ENCODE measurements around the gene FAM124B.
A peak's percentile ranks its signal among the peaks of the same experiment; 100 is the strongest.

Gene FAM124B

GRCh38 chr2:224401641-224402342, at the start of gene FAM124B:
Gene FAM124B, minus strand, starts transcription at chr2:224402107. Its CDS starts 339 bp downstream, at chr2:224401768.
- peaks cover 4% of the 10 kb centered on the region for H3K36me3 Mint-ChIP-seq
- peaks cover 11% of the 10 kb centered on the region for H3K27me3 Mint-ChIP-seq
- H3K9me3 Mint-ChIP-seq (ENCODE audit: low read depth), result no peaks in the 10 kb centered on the region
- peaks cover 11% of the 10 kb centered on the region for H3K4me1 Mint-ChIP-seq (ENCODE audit: low read depth)
- H3K27ac Mint-ChIP-seq, result no peak within 1 kb of the TSS
- H3K4me3 Mint-ChIP-seq, result peak within 1 kb of the TSS; percentile 71

- no peaks in the 10 kb centered on the region for H3K4me1 Mint-ChIP-seq (ENCODE audit: low read depth)
- H3K4me3 Mint-ChIP-seq, result no peak overlapping the region
- H3K27me3 Mint-ChIP-seq, result peaks cover 5% of the 10 kb centered on the region
- no peaks in the 10 kb centered on the region for H3K36me3 Mint-ChIP-seq
- peaks cover 3% of the 10 kb centered on the region for H3K9me3 Mint-ChIP-seq (ENCODE audit: low read depth)
- H3K27ac Mint-ChIP-seq, result no peak overlapping the region
These were observed 47.6 kb upstream of the FAM124B start for GRCh38 chr2:224449212-224450147.

- Mint-ChIP-seq H3K9me3 (ENCODE audit: low read depth) (no peaks in the 10 kb centered on the region), H3K4me3 (no peak overlapping the region), H3K36me3 (no peaks in the 10 kb centered on the region), H3K27ac (no peak overlapping the region), H3K4me1 (ENCODE audit: low read depth) (no peaks in the 10 kb centered on the region), H3K27me3 (peaks cover 15% of the 10 kb centered on the region)
These were observed 46.3 kb upstream of the FAM124B start for GRCh38 chr2:224448236-224448635.

- Mint-ChIP-seq H3K4me3 (no peak overlapping the region), H3K27ac (no peak overlapping the region), H3K36me3 (no peaks in the 10 kb centered on the region), H3K4me1 (ENCODE audit: low read depth) (peaks cover 8% of the 10 kb centered on the region), H3K9me3 (ENCODE audit: low read depth) (no peaks in the 10 kb centered on the region), H3K27me3 (peaks cover 33% of the 10 kb centered on the region)
These were observed 42.9 kb upstream of the FAM124B start for GRCh38 chr2:224444783-224445182.

GRCh38 chr2:224444021-224444420, 42.1 kb upstream of the FAM124B start:
- Mint-ChIP-seq H3K27me3 (peaks cover 34% of the 10 kb centered on the region), H3K4me3 (peak overlapping the region; percentile 31), H3K27ac (no peak overlapping the region), H3K9me3 (ENCODE audit: low read depth) (no peaks in the 10 kb centered on the region), H3K36me3 (no peaks in the 10 kb centered on the region), H3K4me1 (ENCODE audit: low read depth) (peaks cover 8% of the 10 kb centered on the region)

GRCh38 chr2:224442071-224442967, 40.4 kb upstream of the FAM124B start:
- Mint-ChIP-seq H3K27me3 (peaks cover 38% of the 10 kb centered on the region), H3K4me3 (peak overlapping the region; percentile 82), H3K36me3 (no peaks in the 10 kb centered on the region), H3K9me3 (ENCODE audit: low read depth) (no peaks in the 10 kb centered on the region), H3K4me1 (ENCODE audit: low read depth) (peaks cover 8% of the 10 kb centered on the region), H3K27ac (no peak overlapping the region)

- Mint-ChIP-seq H3K9me3 (ENCODE audit: low read depth) (no peaks in the 10 kb centered on the region), H3K4me3 (peak overlapping the region; percentile 82), H3K27ac (no peak overlapping the region), H3K27me3 (peaks cover 38% of the 10 kb centered on the region), H3K36me3 (no peaks in the 10 kb centered on the region), H3K4me1 (ENCODE audit: low read depth) (peaks cover 8% of the 10 kb centered on the region)
These were observed 39.1 kb upstream of the FAM124B start for GRCh38 chr2:224440988-224441387.

- Mint-ChIP-seq H3K27ac (no peak overlapping the region), H3K4me1 (ENCODE audit: low read depth) (peaks cover 8% of the 10 kb centered on the region), H3K9me3 (ENCODE audit: low read depth) (no peaks in the 10 kb centered on the region), H3K4me3 (no peak overlapping the region), H3K27me3 (peaks cover 29% of the 10 kb centered on the region), H3K36me3 (no peaks in the 10 kb centered on the region)
These were observed 36.8 kb upstream of the FAM124B start for GRCh38 chr2:224438726-224439125.

GRCh38 chr2:224436634-224437033, 34.7 kb upstream of the FAM124B start:
- Mint-ChIP-seq H3K27ac (no peak overlapping the region), H3K27me3 (peaks cover 20% of the 10 kb centered on the region), H3K9me3 (ENCODE audit: low read depth) (no peaks in the 10 kb centered on the region), H3K36me3 (no peaks in the 10 kb centered on the region), H3K4me1 (ENCODE audit: low read depth) (peaks cover 2% of the 10 kb centered on the region), H3K4me3 (no peak overlapping the region)

- no peaks in the 10 kb centered on the region for H3K4me1 Mint-ChIP-seq (ENCODE audit: low read depth)
- peaks cover 5% of the 10 kb centered on the region for H3K27me3 Mint-ChIP-seq
- H3K27ac Mint-ChIP-seq, result no peak overlapping the region
- H3K4me3 Mint-ChIP-seq, result no peak overlapping the region
- H3K9me3 Mint-ChIP-seq (ENCODE audit: low read depth), result no peaks in the 10 kb centered on the region
- no peaks in the 10 kb centered on the region for H3K36me3 Mint-ChIP-seq
These were observed 32.7 kb upstream of the FAM124B start for GRCh38 chr2:224434618-224435017.

GRCh38 chr2:224433442-224433841, 31.5 kb upstream of the FAM124B start:
- Mint-ChIP-seq H3K27ac (no peak overlapping the region), H3K36me3 (no peaks in the 10 kb centered on the region), H3K9me3 (ENCODE audit: low read depth) (no peaks in the 10 kb centered on the region), H3K27me3 (no peaks in the 10 kb centered on the region), H3K4me3 (no peak overlapping the region), H3K4me1 (ENCODE audit: low read depth) (no peaks in the 10 kb centered on the region)

GRCh38 chr2:224432003-224432579, 30.2 kb upstream of the FAM124B start:
- Mint-ChIP-seq H3K9me3 (ENCODE audit: low read depth) (no peaks in the 10 kb centered on the region), H3K4me3 (no peak overlapping the region), H3K4me1 (ENCODE audit: low read depth) (no peaks in the 10 kb centered on the region), H3K36me3 (no peaks in the 10 kb centered on the region), H3K27me3 (no peaks in the 10 kb centered on the region), H3K27ac (no peak overlapping the region)

- no peaks in the 10 kb centered on the region for H3K27me3 Mint-ChIP-seq
- H3K9me3 Mint-ChIP-seq (ENCODE audit: low read depth), result peaks cover 4% of the 10 kb centered on the region
- H3K27ac Mint-ChIP-seq, result no peak overlapping the region
- peaks cover 2% of the 10 kb centered on the region for H3K36me3 Mint-ChIP-seq
- H3K4me1 Mint-ChIP-seq (ENCODE audit: low read depth), result no peaks in the 10 kb centered on the region
- H3K4me3 Mint-ChIP-seq, result no peak overlapping the region
These were observed 27.5 kb upstream of the FAM124B start for GRCh38 chr2:224429441-224429810.

GRCh38 chr2:224428787-224429440, 27.0 kb upstream of the FAM124B start:
- no peak overlapping the region for H3K4me3 Mint-ChIP-seq
- no peaks in the 10 kb centered on the region for H3K27me3 Mint-ChIP-seq
- no peaks in the 10 kb centered on the region for H3K4me1 Mint-ChIP-seq (ENCODE audit: low read depth)
- peaks cover 9% of the 10 kb centered on the region for H3K9me3 Mint-ChIP-seq (ENCODE audit: low read depth)
- peaks cover 2% of the 10 kb centered on the region for H3K36me3 Mint-ChIP-seq
- H3K27ac Mint-ChIP-seq, result no peak overlapping the region

Measured in activated naive CD8-positive, alpha-beta T cell (primary cell).